Hematopoietic multipotent progenitor cell treated with erythropoietin and hydrocortisone succinate and interleukin-3 and kit ligand, for 6 days (in vitro differentiated cells): ENCODE data around the gene WDR7.

Experiments used
- DNase-seq: peaks from one replicate; pipeline ENCODE4 v3.0.0-alpha.2; 2015

The WDR7 gene

GRCh38 chr18:56897122-56897521, 246.0 kb downstream of the WDR7 start:
- DNase-seq = no peak

GRCh38 chr18:56899660-56900059, 248.5 kb downstream of the WDR7 start:
- no peak for DNase-seq

GRCh38 chr18:56900195-56901094, 249.3 kb downstream of the WDR7 start:
- DNase-seq = no peak

GRCh38 chr18:56901919-56902318, 250.8 kb downstream of the WDR7 start:
- no peak for DNase-seq

- DNase-seq = no peak
These were observed 251.5 kb downstream of the WDR7 start for GRCh38 chr18:56902653-56903052.

- no peak for DNase-seq
These were observed 252.5 kb downstream of the WDR7 start for GRCh38 chr18:56903686-56904085.

GRCh38 chr18:56907771-56908170, 256.6 kb downstream of the WDR7 start:
- no peak for DNase-seq

GRCh38 chr18:56910237-56910636, 259.1 kb downstream of the WDR7 start:
- no peak for DNase-seq

- no peak for DNase-seq
These were observed 259.8 kb downstream of the WDR7 start for GRCh38 chr18:56910967-56911366.

GRCh38 chr18:56913941-56914340, 262.8 kb downstream of the WDR7 start:
- DNase-seq = no peak

GRCh38 chr18:56919190-56919589, 268.0 kb downstream of the WDR7 start:
- no peak for DNase-seq

- DNase-seq = no peak
These were observed 270.8 kb downstream of the WDR7 start for GRCh38 chr18:56921896-56922480.

- no peak for DNase-seq
These were observed 275.6 kb downstream of the WDR7 start for GRCh38 chr18:56926734-56927133.

- DNase-seq = no peak
These were observed 276.6 kb downstream of the WDR7 start for GRCh38 chr18:56927786-56928185.

GRCh38 chr18:56929886-56930285, 278.7 kb downstream of the WDR7 start:
- DNase-seq = no peak

- DNase-seq = no peak
These were observed 282.3 kb downstream of the WDR7 start for GRCh38 chr18:56933472-56933871.

GRCh38 chr18:56934131-56934530, 283.0 kb downstream of the WDR7 start:
- DNase-seq = no peak

- no peak for DNase-seq
These were observed 283.7 kb downstream of the WDR7 start for GRCh38 chr18:56934906-56935305.

- no peak for DNase-seq
These were observed 284.4 kb downstream of the WDR7 start for GRCh38 chr18:56935434-56936040.

GRCh38 chr18:56936457-56936856, 285.3 kb downstream of the WDR7 start:
- no peak for DNase-seq

- DNase-seq = no peak
These were observed 286.8 kb downstream of the WDR7 start for GRCh38 chr18:56937874-56938430.

- DNase-seq = no peak
These were observed 294.3 kb downstream of the WDR7 start for GRCh38 chr18:56945171-56946083.

- no peak for DNase-seq
These were observed 296.1 kb downstream of the WDR7 start for GRCh38 chr18:56947236-56947635.
